Glutamatergic neuron (in vitro differentiated cells): ENCODE results near the gene CEP350. TPM values are rescaled to one million over a fixed set of nuclear protein-coding genes. Genes with fewer than 3 reads are reported as not detected.

Experiments
- DNase-seq: peaks from one replicate; pipeline ENCODE4 v3.0.0; 2022
- H3K27ac Mint-ChIP-seq: one replicate; pipeline ENCODE4 v1.8.0; 2020; ENCODE audit warnings: mild to moderate bottlenecking, mixed read lengths, inconsistent platforms; ENCODE audit not compliant: unreplicated experiment
- H3K27me3 Mint-ChIP-seq: one replicate; pipeline ENCODE4 v1.8.0; 2020; ENCODE audit warnings: mild to moderate bottlenecking, moderate library complexity, mixed read lengths, inconsistent platforms; ENCODE audit not compliant: unreplicated experiment
- H3K36me3 Mint-ChIP-seq: one replicate; pipeline ENCODE4 v1.8.0; 2020; ENCODE audit warnings: mild to moderate bottlenecking, mixed read lengths, inconsistent platforms; ENCODE audit not compliant: unreplicated experiment
- H3K4me1 Mint-ChIP-seq: one replicate; pipeline ENCODE4 v1.8.0; 2020; ENCODE audit warnings: mild to moderate bottlenecking, low read depth, mixed read lengths, inconsistent platforms; ENCODE audit not compliant: unreplicated experiment
- H3K4me3 Mint-ChIP-seq: one replicate; pipeline ENCODE4 v1.8.0; 2020; ENCODE audit warnings: mild to moderate bottlenecking, mixed read lengths, inconsistent platforms; ENCODE audit not compliant: unreplicated experiment
- H3K9me3 Mint-ChIP-seq: one replicate; pipeline ENCODE4 v1.8.0; 2020; ENCODE audit warnings: mild to moderate bottlenecking, moderate library complexity, mixed read lengths, inconsistent platforms; ENCODE audit not compliant: unreplicated experiment
- CTCF ChIP-seq: fragments of 200-600 bp; sonication (generic); IDR thresholded peaks from one replicate; pipeline ENCODE4 v1.5.0; 2021; ENCODE audit not compliant: partially characterized antibody, unreplicated experiment
- total RNA-seq: library from RNA; stranded (reverse); fragmentation: NEBNext Ultra II Directional; extraction: Animal tissue kit (Norgen Biotek cat#: 25700); gene quantifications from one replicate; pipeline ENCODE4 v1.2.1, GENCODE V29; 2021; ENCODE audit not compliant: unreplicated experiment

The CEP350 gene
- total RNA-seq, 1 donor from 2014 or later = 36.6 TPM

GRCh38 chr1:180135535-180135934 lies 180.9 kb downstream of the CEP350 start:
- no peak for TF ChIP-seq CTCF

GRCh38 chr1:180136331-180136967 lies 181.8 kb downstream of the CEP350 start:
- H3K9me3 Mint-ChIP-seq = no peaks in the 10 kb centered on the region
- H3K4me3 Mint-ChIP-seq = no peak overlapping the region
- peaks cover 7% of the 10 kb centered on the region for H3K27me3 Mint-ChIP-seq
- DNase-seq = no peak
- H3K27ac Mint-ChIP-seq = no peak overlapping the region
- no peaks in the 10 kb centered on the region for H3K36me3 Mint-ChIP-seq
- no peaks in the 10 kb centered on the region for H3K4me1 Mint-ChIP-seq
- no peak for TF ChIP-seq CTCF

More at GRCh38 chr1:180135535-180135934, 180.9 kb downstream of the CEP350 start:
- no peak for DNase-seq
- Mint-ChIP-seq H3K9me3 (no peaks in the 10 kb centered on the region), H3K27me3 (peaks cover 7% of the 10 kb centered on the region), H3K4me1 (no peaks in the 10 kb centered on the region), H3K27ac (no peak overlapping the region), H3K4me3 (no peak overlapping the region), H3K36me3 (no peaks in the 10 kb centered on the region)

- DNase-seq = no peak
- peaks cover 2% of the 10 kb centered on the region for H3K27me3 Mint-ChIP-seq
- H3K27ac Mint-ChIP-seq = no peak overlapping the region
- H3K4me3 Mint-ChIP-seq = no peak overlapping the region
- H3K36me3 Mint-ChIP-seq = no peaks in the 10 kb centered on the region
- no peaks in the 10 kb centered on the region for H3K9me3 Mint-ChIP-seq
- TF ChIP-seq CTCF = no peak
- H3K4me1 Mint-ChIP-seq = no peaks in the 10 kb centered on the region
These were observed 182.4 kb downstream of the CEP350 start for GRCh38 chr1:180136968-180137356.

- peaks cover 1% of the 10 kb centered on the region for H3K27me3 Mint-ChIP-seq
- no peaks in the 10 kb centered on the region for H3K9me3 Mint-ChIP-seq
- H3K36me3 Mint-ChIP-seq = no peaks in the 10 kb centered on the region
- H3K4me3 Mint-ChIP-seq = no peak overlapping the region
- no peak overlapping the region for H3K27ac Mint-ChIP-seq
- TF ChIP-seq CTCF = no peak
- H3K4me1 Mint-ChIP-seq = no peaks in the 10 kb centered on the region
- DNase-seq = no peak
These were observed 183.2 kb downstream of the CEP350 start for GRCh38 chr1:180137776-180138175.

GRCh38 chr1:180141381-180141934 lies 186.8 kb downstream of the CEP350 start:
- no peak for TF ChIP-seq CTCF
- H3K36me3 Mint-ChIP-seq = no peaks in the 10 kb centered on the region
- H3K4me3 Mint-ChIP-seq = no peak overlapping the region
- no peak overlapping the region for H3K27ac Mint-ChIP-seq
- no peaks in the 10 kb centered on the region for H3K4me1 Mint-ChIP-seq
- DNase-seq = no peak
- no peaks in the 10 kb centered on the region for H3K9me3 Mint-ChIP-seq
- peaks cover 1% of the 10 kb centered on the region for H3K27me3 Mint-ChIP-seq
